GM10248 (cell line): ENCODE measurements around the gene PRKCH.

Experiments
- CTCF ChIA-PET: fragments of 300-600 bp; sonication (Branson Sonifier 250); formaldehyde crosslinking; extraction: SDS; loops from one replicate; lab custom pipeline; 2021; ENCODE audit warnings: antibody characterized with exemption; lab: Yijun Ruan, JAX
- POLR2A ChIA-PET: fragments of 350-650 bp; sonication (Branson Sonifier 250); formaldehyde crosslinking; extraction: SDS; loops from one replicate; lab custom pipeline; 2020; ENCODE audit warnings: antibody characterized with exemption; lab: Yijun Ruan, JAX
- DNase-seq: peaks from one replicate; pipeline ENCODE4 v3.0.0; 2012; ENCODE audit errors: extremely low spot score
- TF ChIP-seq, protein P1 (sequence below): IDR thresholded peaks from 2 replicates; pipeline ENCODE4 v1.5.1; 2012; ENCODE audit warnings: mild to moderate bottlenecking, low read depth; ENCODE audit errors: extremely low read depth, missing control alignments, control extremely low read depth

Gene PRKCH

GRCh38 chr14:61498811-61499210, 177.4 kb downstream of the PRKCH start:
- CTCF ChIA-PET = interaction anchor here (1.6 kb wide), 1 partner anchor 339 kb away, joined by 5 read pairs; no protein-coding TSS in a partner anchor
- DNase-seq = no peak

GRCh38 chr14:61499991-61500390, 178.6 kb downstream of the PRKCH start:
- ChIA-PET CTCF (interaction anchor here (0.9 to 1.6 kb wide), 6 partner anchors 9 to 337 kb away, joined by 3 to 6 read pairs (median 4); no protein-coding TSS in a partner anchor), POLR2A (no interaction called here)
- DNase-seq = no peak
- TF ChIP-seq, protein P1, sequence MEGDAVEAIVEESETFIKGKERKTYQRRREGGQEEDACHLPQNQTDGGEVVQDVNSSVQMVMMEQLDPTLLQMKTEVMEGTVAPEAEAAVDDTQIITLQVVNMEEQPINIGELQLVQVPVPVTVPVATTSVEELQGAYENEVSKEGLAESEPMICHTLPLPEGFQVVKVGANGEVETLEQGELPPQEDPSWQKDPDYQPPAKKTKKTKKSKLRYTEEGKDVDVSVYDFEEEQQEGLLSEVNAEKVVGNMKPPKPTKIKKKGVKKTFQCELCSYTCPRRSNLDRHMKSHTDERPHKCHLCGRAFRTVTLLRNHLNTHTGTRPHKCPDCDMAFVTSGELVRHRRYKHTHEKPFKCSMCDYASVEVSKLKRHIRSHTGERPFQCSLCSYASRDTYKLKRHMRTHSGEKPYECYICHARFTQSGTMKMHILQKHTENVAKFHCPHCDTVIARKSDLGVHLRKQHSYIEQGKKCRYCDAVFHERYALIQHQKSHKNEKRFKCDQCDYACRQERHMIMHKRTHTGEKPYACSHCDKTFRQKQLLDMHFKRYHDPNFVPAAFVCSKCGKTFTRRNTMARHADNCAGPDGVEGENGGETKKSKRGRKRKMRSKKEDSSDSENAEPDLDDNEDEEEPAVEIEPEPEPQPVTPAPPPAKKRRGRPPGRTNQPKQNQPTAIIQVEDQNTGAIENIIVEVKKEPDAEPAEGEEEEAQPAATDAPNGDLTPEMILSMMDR = no peak

More at GRCh38 chr14:61498811-61499210, 177.4 kb downstream of the PRKCH start:
- TF ChIP-seq, protein P1 = no peak
- POLR2A ChIA-PET = interaction anchor here (0.8 kb wide), 1 partner anchor 263 kb away, joined by 3 read pairs; the partner anchor contains the start of gene SNAPC1

DNA sequence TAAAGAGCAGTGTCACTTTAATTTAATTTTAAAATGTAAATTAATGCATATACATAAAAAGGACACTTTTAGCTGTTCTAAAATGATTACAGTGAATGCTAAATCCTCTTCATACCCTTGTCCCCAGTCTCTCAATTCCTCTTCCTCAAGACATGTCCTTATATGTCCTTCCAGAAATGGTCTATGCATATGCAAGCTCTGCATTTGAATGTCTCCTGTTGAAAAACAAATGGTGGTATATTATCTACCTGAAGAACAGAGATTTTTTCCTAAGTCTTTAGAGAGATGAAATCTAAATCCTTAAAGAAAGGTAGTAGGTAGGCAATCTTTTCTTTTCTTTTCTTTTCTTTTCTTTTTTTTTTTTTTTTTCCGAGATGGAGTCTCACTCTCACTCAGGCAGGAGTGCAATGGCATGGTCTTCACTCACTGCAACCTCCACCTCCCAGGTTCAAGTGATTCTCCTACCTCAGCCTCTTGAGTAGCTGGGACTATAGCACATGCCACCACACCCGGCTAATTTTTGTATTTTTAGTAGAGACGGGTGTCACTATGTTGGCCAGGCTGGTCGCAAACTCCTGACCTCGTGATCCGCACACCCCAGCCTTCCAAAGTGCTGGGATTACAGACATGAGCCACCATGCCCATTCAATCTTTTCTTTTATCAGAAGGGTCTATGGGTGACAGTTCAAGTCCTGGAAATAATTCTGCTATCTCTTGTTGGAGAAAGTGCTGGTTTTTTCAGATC, 180.5 kb downstream of the PRKCH start:
- CTCF ChIA-PET = interaction anchor here (0.7 to 3.2 kb wide), 8 partner anchors 9 to 335 kb away, joined by 3 to 18 read pairs (median 4); no protein-coding TSS in a partner anchor
- POLR2A ChIA-PET = interaction anchor here (0.7 kb wide), 3 partner anchors 8 to 193 kb away, joined by 3 to 9 read pairs (median 6); partner anchors contain the start of gene HIF1A

DNA sequence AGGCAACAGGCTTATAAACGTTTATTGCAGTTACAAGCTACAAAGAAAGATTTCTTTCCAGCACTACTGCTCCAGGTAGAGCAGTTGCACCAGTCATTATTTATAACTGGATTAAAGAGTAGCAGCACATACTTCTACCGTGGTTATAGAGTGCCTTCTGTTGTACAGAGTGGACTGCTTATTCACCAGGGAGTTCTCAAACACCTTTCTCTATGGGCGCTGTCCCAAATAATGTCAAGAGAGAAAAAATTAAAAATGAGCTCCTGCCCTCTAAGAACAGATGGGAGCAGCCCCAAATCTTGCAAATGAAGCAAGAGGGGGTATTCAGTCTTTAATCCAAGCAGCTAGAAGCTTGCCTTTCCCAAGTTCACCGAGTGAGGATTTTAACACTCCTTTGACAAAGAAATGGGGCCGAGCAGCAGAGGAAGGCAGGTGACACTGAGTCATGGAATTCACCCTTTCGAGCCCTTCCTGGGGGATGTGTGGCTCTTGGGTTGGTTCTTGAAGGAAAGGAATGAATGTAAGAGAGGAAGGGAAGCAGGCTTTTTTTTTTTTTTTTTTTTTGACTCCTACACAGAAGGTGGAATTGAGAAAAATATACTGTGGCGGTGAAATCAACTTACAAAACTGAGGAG, 181.2 kb downstream of the PRKCH start:
- DNase-seq = no peak
- TF ChIP-seq, protein P1 = no peak
- ChIA-PET CTCF (interaction anchor here (0.8 to 3.2 kb wide), 6 partner anchors 10 to 335 kb away, joined by 3 to 18 read pairs (median 6); no protein-coding TSS in a partner anchor), POLR2A (interaction anchor here (0.7 kb wide), 1 partner anchor 193 kb away, joined by 3 read pairs; the partner anchor contains the start of gene HIF1A)

More for the DNA sequence above, 180.5 kb downstream of the PRKCH start:
- TF ChIP-seq, protein P1 = no peak
- no peak for DNase-seq

- TF ChIP-seq, protein P1 = no peak
- ChIA-PET POLR2A (interaction anchor here (0.7 kb wide), 1 partner anchor 323 kb away, joined by 6 read pairs; no protein-coding TSS in a partner anchor), CTCF (interaction anchor here (1.0 to 3.2 kb wide), 5 partner anchors 24 to 57 kb away, joined by 3 to 18 read pairs (median 4); no protein-coding TSS in a partner anchor)
- DNase-seq = no peak
Measured at GRCh38 chr14:61503167-61503801, 181.9 kb downstream of the PRKCH start.
